ENCODE results near the gene OR13J1.

OR13J1 gene

GRCh38 chr9:35856206-35856605, 14.0 kb downstream of the OR13J1 start:
- DNase-seq = no peak

GRCh38 chr9:35854091-35854762, 16.0 kb downstream of the OR13J1 start:
- no peak for DNase-seq

GRCh38 chr9:35852876-35853865, 17.0 kb downstream of the OR13J1 start:
- DNase-seq = no peak

GRCh38 chr9:35852267-35852815, 17.9 kb downstream of the OR13J1 start:
- no peak for DNase-seq

GRCh38 chr9:35847792-35848572, 22.2 kb downstream of the OR13J1 start:
- DNase-seq = no peak

- no peak for DNase-seq
Observed at GRCh38 chr9:35845824-35846771, 24.1 kb downstream of the OR13J1 start.

- DNase-seq = no peak
Observed at GRCh38 chr9:35844628-35845270, 25.5 kb downstream of the OR13J1 start.

- no peak for DNase-seq
Observed at GRCh38 chr9:35842795-35843194, 27.4 kb downstream of the OR13J1 start.

GRCh38 chr9:35842020-35842745, 28.0 kb downstream of the OR13J1 start:
- no peak for DNase-seq

- DNase-seq = no peak
Observed at GRCh38 chr9:35841645-35841900, 28.6 kb downstream of the OR13J1 start.

- DNase-seq = no peak
Observed at GRCh38 chr9:35840881-35841644, 29.1 kb downstream of the OR13J1 start.

GRCh38 chr9:35839926-35840325, 30.3 kb downstream of the OR13J1 start:
- no peak for DNase-seq

- no peak for DNase-seq
Observed at GRCh38 chr9:35836595-35836994, 33.6 kb downstream of the OR13J1 start.

- no peak for DNase-seq
Observed at GRCh38 chr9:35835766-35836165, 34.4 kb downstream of the OR13J1 start.

- DNase-seq = peak in 1 of 2 experiments; percentile 10
Observed at GRCh38 chr9:35835216-35835632, 35.0 kb downstream of the OR13J1 start.

GRCh38 chr9:35834260-35835215, 35.7 kb downstream of the OR13J1 start:
- DNase-seq = no peak

- DNase-seq = peak in 1 of 2 experiments; percentile 17
Observed at GRCh38 chr9:35832814-35833213, 37.4 kb downstream of the OR13J1 start.

GRCh38 chr9:35831040-35831439, 39.2 kb downstream of the OR13J1 start:
- DNase-seq = no peak

- no peak for DNase-seq
Observed at GRCh38 chr9:35829764-35830096, 40.5 kb downstream of the OR13J1 start.
